NCI-H1930 (cell line): ENCODE results near the gene GCG.

Experiments used
- DNase-seq, 2 experiments: peaks; one replicate each; lab custom pipeline; 2025; lab: John Stamatoyannopoulos, UW

Gene GCG

GRCh38 chr2:162099836-162100235 lies 52.2 kb downstream of the GCG start:
- DNase-seq, result no peak
